HUES64 (cell line): ENCODE measurements around the gene PARD3B.

Source experiments
- H3K27ac ChIP-seq: 2 replicates; pipeline ENCODE4 v1.7.0; 2013; ENCODE audit warnings: low read depth, low read length, inconsistent platforms
- H3K27me3 ChIP-seq: 2 replicates; pipeline ENCODE4 v1.6.1; 2013; ENCODE audit warnings: mild to moderate bottlenecking, low read length; ENCODE audit not compliant: insufficient read depth
- H3K36me3 ChIP-seq: 2 replicates; pipeline ENCODE4 v1.6.1; 2013; ENCODE audit warnings: mild to moderate bottlenecking, low read length; ENCODE audit not compliant: insufficient read depth
- H3K4me1 ChIP-seq: 2 replicates; pipeline ENCODE4 v1.6.1; 2013; ENCODE audit warnings: mild to moderate bottlenecking, low read length, moderate library complexity; ENCODE audit not compliant: insufficient read depth
- H3K4me3 ChIP-seq: 2 replicates; pipeline ENCODE4 v1.5.1; 2013; ENCODE audit warnings: mild to moderate bottlenecking, low read length, moderate library complexity
- H3K9ac ChIP-seq: 2 replicates; pipeline ENCODE4 v1.6.1; 2013; ENCODE audit warnings: mild to moderate bottlenecking, low read depth, low read length
- H3K9me3 ChIP-seq: 2 replicates; pipeline ENCODE4 v1.6.1; 2013; ENCODE audit warnings: low read depth, low read length; ENCODE audit not compliant: insufficient read depth
- whole genome bisulfite sequencing: fragments of 150-250, 120-280 bp; methylation state at CpG from one replicate; pipeline ENCODE4 v1.1.7; 2013; ENCODE audit warnings: missing lambda C conversion rate; 5-methylcytosine and 5-hydroxymethylcytosine counted together

PARD3B gene

GRCh38 chr2:204964414-204964813 is 419.1 kb downstream of the PARD3B start:
- 100% methylated on average over 2 of the region's 3 CpGs for WGBS

GRCh38 chr2:204966245-204966644 is 421.0 kb downstream of the PARD3B start:
- Histone ChIP-seq H3K9ac (no peak overlapping the region), H3K4me3 (no peak overlapping the region), H3K27ac (no peak overlapping the region), H3K36me3 (no peaks in the 10 kb centered on the region), H3K4me1 (no peaks in the 10 kb centered on the region; the same call in 1 of the 2 replicates), H3K27me3 (no peaks in the 10 kb centered on the region), H3K9me3 (no peaks in the 10 kb centered on the region)
- WGBS: 99% methylated on average over 4 of the region's 5 CpGs

More at GRCh38 chr2:204964414-204964813, 419.1 kb downstream of the PARD3B start:
- Histone ChIP-seq H3K4me1 (no peaks in the 10 kb centered on the region; the same call in 1 of the 2 replicates), H3K9ac (no peak overlapping the region), H3K36me3 (no peaks in the 10 kb centered on the region), H3K4me3 (no peak overlapping the region), H3K9me3 (no peaks in the 10 kb centered on the region), H3K27ac (no peak overlapping the region), H3K27me3 (no peaks in the 10 kb centered on the region)

GRCh38 chr2:204967199-204967960 is 422.1 kb downstream of the PARD3B start:
- no peaks in the 10 kb centered on the region for H3K36me3 ChIP-seq
- WGBS: 88% methylated on average over 7 of the region's 7 CpGs
- no peaks in the 10 kb centered on the region for H3K27me3 ChIP-seq
- no peak overlapping the region for H3K27ac ChIP-seq
- H3K9me3 ChIP-seq: no peaks in the 10 kb centered on the region
- peaks cover 2% of the 10 kb centered on the region; the same call in 1 of the 2 replicates for H3K4me1 ChIP-seq
- no peak overlapping the region for H3K4me3 ChIP-seq
- no peak overlapping the region for H3K9ac ChIP-seq

GRCh38 chr2:204971206-204971907 is 426.1 kb downstream of the PARD3B start:
- no peak overlapping the region for H3K4me3 ChIP-seq
- no peaks in the 10 kb centered on the region for H3K36me3 ChIP-seq
- no peak overlapping the region for H3K9ac ChIP-seq
- no peak overlapping the region for H3K27ac ChIP-seq
- 89% methylated on average over 2 of the region's 2 CpGs for WGBS
- no peaks in the 10 kb centered on the region for H3K9me3 ChIP-seq
- H3K4me1 ChIP-seq: peaks cover 7% of the 10 kb centered on the region; the same call in 1 of the 2 replicates
- H3K27me3 ChIP-seq: no peaks in the 10 kb centered on the region

GRCh38 chr2:204972161-204972560 is 426.9 kb downstream of the PARD3B start:
- Histone ChIP-seq H3K4me3 (no peak overlapping the region), H3K9me3 (no peaks in the 10 kb centered on the region), H3K27me3 (no peaks in the 10 kb centered on the region), H3K27ac (no peak overlapping the region), H3K4me1 (peaks cover 7% of the 10 kb centered on the region; the same call in 1 of the 2 replicates), H3K9ac (no peak overlapping the region), H3K36me3 (no peaks in the 10 kb centered on the region)

- H3K27me3 ChIP-seq: no peaks in the 10 kb centered on the region
- H3K9me3 ChIP-seq: no peaks in the 10 kb centered on the region
- H3K9ac ChIP-seq: no peak overlapping the region
- H3K4me3 ChIP-seq: no peak overlapping the region
- 65% methylated on average over 5 of the region's 5 CpGs for WGBS
- H3K36me3 ChIP-seq: no peaks in the 10 kb centered on the region
- peaks cover 7% of the 10 kb centered on the region; the same call in 1 of the 2 replicates for H3K4me1 ChIP-seq
- no peak overlapping the region for H3K27ac ChIP-seq
These were observed 427.5 kb downstream of the PARD3B start for GRCh38 chr2:204972606-204973336.

- no peak overlapping the region for H3K9ac ChIP-seq
- peaks cover 11% of the 10 kb centered on the region for H3K4me1 ChIP-seq
- no peak overlapping the region for H3K27ac ChIP-seq
- no peaks in the 10 kb centered on the region for H3K36me3 ChIP-seq
- H3K9me3 ChIP-seq: no peaks in the 10 kb centered on the region
- 100% methylated on average over 2 of the region's 2 CpGs for WGBS
- H3K4me3 ChIP-seq: no peak overlapping the region
- no peaks in the 10 kb centered on the region for H3K27me3 ChIP-seq
These were observed 428.3 kb downstream of the PARD3B start for GRCh38 chr2:204973616-204974015.

- H3K4me1 ChIP-seq: peaks cover 11% of the 10 kb centered on the region
- no peaks in the 10 kb centered on the region for H3K9me3 ChIP-seq
- 89% methylated on average over 2 of the region's 2 CpGs for WGBS
- no peaks in the 10 kb centered on the region for H3K36me3 ChIP-seq
- H3K9ac ChIP-seq: no peak overlapping the region
- H3K27ac ChIP-seq: no peak overlapping the region
- no peak overlapping the region for H3K4me3 ChIP-seq
- H3K27me3 ChIP-seq: no peaks in the 10 kb centered on the region
These were observed 429.2 kb downstream of the PARD3B start for GRCh38 chr2:204974487-204974886.

GRCh38 chr2:204977914-204978313 is 432.6 kb downstream of the PARD3B start:
- no CpG with 5 or more reads among the region's 1 CpG for WGBS
- H3K9ac ChIP-seq: no peak overlapping the region
- peaks cover 13% of the 10 kb centered on the region for H3K4me1 ChIP-seq
- no peaks in the 10 kb centered on the region for H3K27me3 ChIP-seq
- no peak overlapping the region for H3K4me3 ChIP-seq
- no peaks in the 10 kb centered on the region for H3K36me3 ChIP-seq
- H3K9me3 ChIP-seq: no peaks in the 10 kb centered on the region
- H3K27ac ChIP-seq: no peak overlapping the region

GRCh38 chr2:204982303-204982702 is 437.0 kb downstream of the PARD3B start:
- H3K4me1 ChIP-seq: peaks cover 18% of the 10 kb centered on the region
- no peak overlapping the region for H3K4me3 ChIP-seq
- 31% methylated on average over 2 of the region's 2 CpGs for WGBS
- H3K9me3 ChIP-seq: no peaks in the 10 kb centered on the region
- H3K27ac ChIP-seq: no peak overlapping the region
- no peaks in the 10 kb centered on the region for H3K27me3 ChIP-seq
- no peak overlapping the region for H3K9ac ChIP-seq
- no peaks in the 10 kb centered on the region for H3K36me3 ChIP-seq

- Histone ChIP-seq H3K4me1 (peaks cover 14% of the 10 kb centered on the region), H3K9ac (no peak overlapping the region), H3K9me3 (no peaks in the 10 kb centered on the region), H3K4me3 (no peak overlapping the region), H3K36me3 (no peaks in the 10 kb centered on the region), H3K27ac (no peak overlapping the region), H3K27me3 (no peaks in the 10 kb centered on the region)
- WGBS: 88% methylated on average over 3 of the region's 3 CpGs
These were observed 439.2 kb downstream of the PARD3B start for GRCh38 chr2:204984518-204984917.
